Measurements from ENCODE around the gene CCDC86. TPM values are rescaled to one million over a fixed set of nuclear protein-coding genes. Genes with fewer than 3 reads are reported as not detected.

The CCDC86 gene
- total and polyA plus RNA-seq, 9 of the 15 experiments (the other 6 are each of a cell fraction or from before 2014, with no cell fraction given) = 4.6 to 102 (median 25.2) TPM

GRCh38 chr11:60855726-60856633 is 14.1 kb downstream of the CCDC86 start, which contains the start of gene PTGDR2 (continued):
- TF ChIP-seq MGA (IDR thresholded peaks at IDR 0.05) (no peak), ZNF311 (CRISPR knock-in tag; IDR thresholded peaks at IDR 0.05) (no peak), E2F3 (CRISPR knock-in tag; IDR thresholded peaks at IDR 0.05) (no peak), PKNOX1 (IDR thresholded peaks at IDR 0.05) (peak; percentile 52; the same call in 1 of the 2 replicates), POLR2A (conservative IDR thresholded peaks at IDR 0.05) (no peak), USF1 (CRISPR knock-in tag; IDR thresholded peaks at IDR 0.05) (no peak), NFIX (CRISPR knock-in tag; IDR thresholded peaks at IDR 0.05; ENCODE audit: low read depth) (no peak), HMBOX1 (IDR thresholded peaks at IDR 0.05) (peak; percentile 87), HDAC2 (IDR thresholded peaks at IDR 0.05) (0 out of 2 replicates have a peak, but pooled peaks have one; percentile 19), HCFC1 (IDR thresholded peaks at IDR 0.05; ENCODE audit: low read depth, low read length) (no peak), ZBTB2 (IDR thresholded peaks at IDR 0.05) (no peak), ZNF212 (CRISPR knock-in tag; IDR thresholded peaks at IDR 0.05) (no peak)
